K562 (cell line): ENCODE results near the gene POLR2M.

Source experiments
- EZH2 ChIP-seq: IDR thresholded peaks from 2 replicates; pipeline ENCODE4 v1.6.1; 2012; ENCODE audit warnings: low read depth, mild to moderate bottlenecking, inconsistent platforms, low read length, borderline replicate concordance
- HNRNPUL1 ChIP-seq: fragments of 200-400 bp; formaldehyde crosslinking; IDR thresholded peaks from 2 replicates; pipeline ENCODE4 v1.6.1; 2017; ENCODE audit warnings: low read length
- MTA3 ChIP-seq: fragments of 450-650 bp; formaldehyde crosslinking; IDR thresholded peaks from 2 replicates; pipeline ENCODE4 v1.6.1; 2017; ENCODE audit warnings: mild to moderate bottlenecking, borderline replicate concordance
- RCOR1 ChIP-seq, 2 experiments: IDR thresholded peaks; 2 replicates each; pipeline ENCODE4 v1.6.1; 2012; ENCODE audit warnings: low read depth in 2 of 2, low read length in 2 of 2, borderline replicate concordance in 1 of 2, improper control_type of control experiment in 1 of 2
- SIN3A ChIP-seq, 2 experiments: fragments of 150-350 bp in 1 of 2; IDR thresholded peaks; 2 replicates each; pipeline ENCODE4 v1.6.1; 2011 to 2016; ENCODE audit warnings: borderline replicate concordance in 2 of 2, low read depth in 2 of 2, low read length in 2 of 2, mild to moderate bottlenecking in 2 of 2, moderate library complexity in 2 of 2; ENCODE audit not compliant: control insufficient read depth in 1 of 2
- TRIM28 ChIP-seq: fragments of 450-650 bp; IDR thresholded peaks from 2 replicates; pipeline ENCODE4 v1.6.1; 2017
- U2AF1 ChIP-seq: fragments of 200-400 bp; formaldehyde crosslinking; optimal IDR thresholded peaks from 2 replicates; pipeline ENCODE3; 2017; ENCODE audit warnings: mild to moderate bottlenecking, low read depth, low read length, moderate library complexity
- ZNF324 ChIP-seq: fragments of 250-450 bp; sonication (Bioruptor Pico); IDR thresholded peaks from 2 replicates; pipeline ENCODE4 v1.4.0; 2020; ENCODE audit warnings: mild to moderate bottlenecking
- TF ChIP-seq, protein P1 (sequence below): fragments of 250-450 bp; sonication (Bioruptor Pico); IDR thresholded peaks from 2 replicates; pipeline ENCODE4 v1.8.0; 2021; ENCODE audit warnings: moderate library complexity, mild to moderate bottlenecking, inconsistent platforms

DNA sequence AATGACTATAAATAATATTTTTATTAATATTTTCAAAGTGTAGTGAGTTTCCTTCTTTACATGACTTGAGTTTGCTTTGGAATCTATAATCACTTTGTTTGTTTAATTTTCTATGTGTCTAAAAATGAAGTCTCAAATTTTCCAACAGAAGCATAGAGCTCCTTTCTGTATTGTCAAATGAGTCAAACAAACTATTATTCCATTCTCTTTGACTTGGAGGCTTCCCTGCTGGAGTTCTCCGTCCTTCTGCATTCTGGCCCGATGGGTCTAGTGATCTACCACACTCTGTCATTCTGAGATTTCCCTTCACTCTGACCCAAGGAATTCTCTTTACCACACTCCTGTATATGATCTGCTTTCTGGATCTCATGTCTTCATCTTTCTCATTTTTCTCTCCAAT is 30.1 kb downstream of the POLR2M start:
- TF ChIP-seq ZNF324 (no peak), RCOR1 (IDR thresholded peaks at IDR 0.05; ENCODE audit: borderline replicate concordance in 1 of 2, low read depth in 2 of 2, low read length in 2 of 2) (no peak), MTA3 (no peak), HNRNPUL1 (no peak), TRIM28 (no peak), SIN3A (IDR thresholded peaks at IDR 0.05; ENCODE audit: borderline replicate concordance in 2 of 2, control insufficient read depth in 1 of 2, low read depth in 2 of 2, low read length in 2 of 2) (no peak), EZH2 (no peak), U2AF1 (no peak)
- TF ChIP-seq, protein P1, sequence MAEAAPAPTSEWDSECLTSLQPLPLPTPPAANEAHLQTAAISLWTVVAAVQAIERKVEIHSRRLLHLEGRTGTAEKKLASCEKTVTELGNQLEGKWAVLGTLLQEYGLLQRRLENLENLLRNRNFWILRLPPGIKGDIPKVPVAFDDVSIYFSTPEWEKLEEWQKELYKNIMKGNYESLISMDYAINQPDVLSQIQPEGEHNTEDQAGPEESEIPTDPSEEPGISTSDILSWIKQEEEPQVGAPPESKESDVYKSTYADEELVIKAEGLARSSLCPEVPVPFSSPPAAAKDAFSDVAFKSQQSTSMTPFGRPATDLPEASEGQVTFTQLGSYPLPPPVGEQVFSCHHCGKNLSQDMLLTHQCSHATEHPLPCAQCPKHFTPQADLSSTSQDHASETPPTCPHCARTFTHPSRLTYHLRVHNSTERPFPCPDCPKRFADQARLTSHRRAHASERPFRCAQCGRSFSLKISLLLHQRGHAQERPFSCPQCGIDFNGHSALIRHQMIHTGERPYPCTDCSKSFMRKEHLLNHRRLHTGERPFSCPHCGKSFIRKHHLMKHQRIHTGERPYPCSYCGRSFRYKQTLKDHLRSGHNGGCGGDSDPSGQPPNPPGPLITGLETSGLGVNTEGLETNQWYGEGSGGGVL (CRISPR knock-in tag) = no peak
